KMS-11 (cell line): ENCODE results near the gene FANCD2.

Experiments
- H2AFZ ChIP-seq: fragments of 200-600 bp; sonication (generic); 2 replicates; pipeline ENCODE4 v1.6.1; 2016; ENCODE audit warnings: antibody characterized with exemption, mixed run types, low read depth
- H3K27ac ChIP-seq: fragments of 200-600 bp; sonication (generic); 2 replicates; pipeline ENCODE4 v1.6.1; 2016; ENCODE audit warnings: mild to moderate bottlenecking, mixed run types
- H3K27me3 ChIP-seq: fragments of 200-600 bp; sonication (generic); 2 replicates; pipeline ENCODE4 v1.6.1; 2017; ENCODE audit warnings: mild to moderate bottlenecking, low read depth, mixed run types, moderate library complexity; ENCODE audit not compliant: insufficient read depth
- H3K36me3 ChIP-seq: fragments of 200-600 bp; sonication (generic); 2 replicates; pipeline ENCODE4 v1.6.1; 2017; ENCODE audit warnings: mild to moderate bottlenecking, mixed run types; ENCODE audit not compliant: insufficient read depth
- H3K4me1 ChIP-seq: fragments of 200-600 bp; sonication (generic); 2 replicates; pipeline ENCODE4 v1.6.1; 2016; ENCODE audit warnings: mild to moderate bottlenecking, low read depth, mixed run types; ENCODE audit not compliant: poor library complexity, severe bottlenecking
- H3K4me2 ChIP-seq: fragments of 200-600 bp; sonication (generic); 2 replicates; pipeline ENCODE4 v1.7.0; 2016; ENCODE audit warnings: mild to moderate bottlenecking, mixed run types
- H3K4me3 ChIP-seq: fragments of 200-600 bp; sonication (generic); IDR thresholded peaks from 2 replicates; pipeline ENCODE4 v1.6.1; 2017; ENCODE audit warnings: low read depth, low read length, mixed read lengths; ENCODE audit not compliant: insufficient read depth
- H3K79me2 ChIP-seq: fragments of 200-600 bp; sonication (generic); 2 replicates; pipeline ENCODE4 v1.6.1; 2016; ENCODE audit warnings: low read depth, mixed run types; ENCODE audit not compliant: insufficient read depth
- H3K9ac ChIP-seq: fragments of 200-600 bp; sonication (generic); 2 replicates; pipeline ENCODE4 v1.6.1; 2016; ENCODE audit warnings: mild to moderate bottlenecking, mixed run types
- H4K20me1 ChIP-seq: fragments of 200-600 bp; sonication (generic); 2 replicates; pipeline ENCODE4 v1.6.1; 2016; ENCODE audit warnings: mild to moderate bottlenecking, mixed run types; ENCODE audit not compliant: insufficient read depth
- TF ChIP-seq, protein P1 (sequence below): fragments of 200-600 bp; sonication (generic); conservative IDR thresholded peaks from 2 replicates; pipeline ENCODE4 v1.6.1; 2017; ENCODE audit warnings: low read depth, mild to moderate bottlenecking, antibody characterized with exemption, low read length, moderate library complexity, mixed read lengths

Gene FANCD2

GRCh38 chr3:9986230-9986725, 40.0 kb upstream of the FANCD2 start:
- H4K20me1 ChIP-seq: no peaks in the 10 kb centered on the region
- peak overlapping the region; percentile 72; the same call in 1 of the 2 replicates for H3K9ac ChIP-seq
- H3K27me3 ChIP-seq: no peaks in the 10 kb centered on the region
- peaks cover 12% of the 10 kb centered on the region for H3K4me1 ChIP-seq
- H3K79me2 ChIP-seq: peaks cover 29% of the 10 kb centered on the region
- H3K4me3 ChIP-seq: peak overlapping the region; percentile 43
- peak overlapping the region; percentile 52 for H2AFZ ChIP-seq
- TF ChIP-seq, protein P1, sequence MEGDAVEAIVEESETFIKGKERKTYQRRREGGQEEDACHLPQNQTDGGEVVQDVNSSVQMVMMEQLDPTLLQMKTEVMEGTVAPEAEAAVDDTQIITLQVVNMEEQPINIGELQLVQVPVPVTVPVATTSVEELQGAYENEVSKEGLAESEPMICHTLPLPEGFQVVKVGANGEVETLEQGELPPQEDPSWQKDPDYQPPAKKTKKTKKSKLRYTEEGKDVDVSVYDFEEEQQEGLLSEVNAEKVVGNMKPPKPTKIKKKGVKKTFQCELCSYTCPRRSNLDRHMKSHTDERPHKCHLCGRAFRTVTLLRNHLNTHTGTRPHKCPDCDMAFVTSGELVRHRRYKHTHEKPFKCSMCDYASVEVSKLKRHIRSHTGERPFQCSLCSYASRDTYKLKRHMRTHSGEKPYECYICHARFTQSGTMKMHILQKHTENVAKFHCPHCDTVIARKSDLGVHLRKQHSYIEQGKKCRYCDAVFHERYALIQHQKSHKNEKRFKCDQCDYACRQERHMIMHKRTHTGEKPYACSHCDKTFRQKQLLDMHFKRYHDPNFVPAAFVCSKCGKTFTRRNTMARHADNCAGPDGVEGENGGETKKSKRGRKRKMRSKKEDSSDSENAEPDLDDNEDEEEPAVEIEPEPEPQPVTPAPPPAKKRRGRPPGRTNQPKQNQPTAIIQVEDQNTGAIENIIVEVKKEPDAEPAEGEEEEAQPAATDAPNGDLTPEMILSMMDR: no peak
- no peaks in the 10 kb centered on the region for H3K36me3 ChIP-seq
- peak overlapping the region; percentile 55; the same call in 1 of the 2 replicates for H3K27ac ChIP-seq
- H3K4me2 ChIP-seq: peak overlapping the region; percentile 64

DNA sequence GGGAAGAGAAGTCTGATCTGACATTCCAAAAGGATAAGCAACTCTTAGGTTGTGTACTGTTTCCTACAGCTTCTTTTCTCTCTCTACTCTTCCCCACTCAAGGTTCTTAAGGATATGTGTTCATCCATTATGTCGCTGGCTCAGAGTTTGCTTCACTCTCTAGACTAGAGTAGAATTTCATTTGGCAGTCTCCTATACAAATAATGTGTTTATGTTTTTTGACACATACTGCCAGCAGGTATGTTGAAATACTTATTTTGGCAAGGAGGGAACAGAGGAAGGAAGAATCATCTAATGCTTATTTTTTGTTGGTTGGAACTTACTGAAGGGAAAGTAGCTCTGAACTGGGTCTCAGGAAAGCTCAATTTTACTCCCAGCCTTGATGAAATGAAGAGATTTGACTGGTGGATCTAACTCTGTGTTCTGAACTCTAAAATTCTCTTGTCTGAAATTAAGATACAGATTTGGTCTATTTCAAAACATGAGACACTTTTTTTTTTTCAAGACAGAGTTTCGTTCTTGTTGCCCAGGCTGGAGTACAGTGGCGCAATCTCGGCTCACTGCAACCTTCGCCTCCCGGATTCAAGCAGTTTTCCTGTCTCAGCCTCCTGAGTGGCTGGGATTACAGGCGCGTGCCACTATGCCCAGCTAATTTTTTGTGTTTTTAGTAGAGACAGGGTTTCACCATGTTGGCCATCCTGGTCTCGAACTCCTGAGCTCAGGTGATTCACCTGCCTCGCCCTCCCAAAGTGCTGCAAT, 32.0 kb upstream of the FANCD2 start:
- Histone ChIP-seq H3K79me2 (peaks cover 8% of the 10 kb centered on the region; the same call in 1 of the 2 replicates), H3K27ac (no peak overlapping the region), H3K4me2 (no peak overlapping the region), H3K36me3 (no peaks in the 10 kb centered on the region), H4K20me1 (no peaks in the 10 kb centered on the region), H3K4me3 (no peak overlapping the region), H3K9ac (no peak overlapping the region), H3K4me1 (no peaks in the 10 kb centered on the region), H2AFZ (no peak overlapping the region), H3K27me3 (no peaks in the 10 kb centered on the region)
- TF ChIP-seq, protein P1: no peak

DNA sequence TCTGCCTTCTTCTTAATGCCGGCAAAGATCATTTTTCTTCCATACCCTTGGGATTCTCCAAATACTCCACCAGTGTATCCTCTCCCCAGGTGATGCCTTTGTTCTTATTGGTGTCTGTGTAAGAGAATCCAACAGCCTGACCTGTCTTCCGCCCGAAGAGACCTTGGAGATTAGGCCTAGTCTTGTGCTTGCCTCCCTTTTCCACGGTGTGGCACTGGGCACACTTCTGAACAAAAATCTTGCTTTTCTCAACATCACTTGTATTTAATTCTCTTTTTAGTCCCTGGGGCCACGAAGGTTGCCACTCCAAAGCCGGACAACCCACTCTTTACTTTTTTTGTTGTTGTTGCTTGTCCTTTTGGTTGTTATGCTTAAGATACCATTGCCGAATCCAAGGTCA, 25.6 kb upstream of the FANCD2 start:
- Histone ChIP-seq H4K20me1 (no peaks in the 10 kb centered on the region), H3K27ac (no peak overlapping the region), H3K79me2 (no peaks in the 10 kb centered on the region), H3K4me2 (no peak overlapping the region), H3K27me3 (no peaks in the 10 kb centered on the region), H3K4me3 (no peak overlapping the region), H2AFZ (no peak overlapping the region), H3K36me3 (no peaks in the 10 kb centered on the region), H3K9ac (no peak overlapping the region), H3K4me1 (no peaks in the 10 kb centered on the region)
- TF ChIP-seq, protein P1: no peak

DNA sequence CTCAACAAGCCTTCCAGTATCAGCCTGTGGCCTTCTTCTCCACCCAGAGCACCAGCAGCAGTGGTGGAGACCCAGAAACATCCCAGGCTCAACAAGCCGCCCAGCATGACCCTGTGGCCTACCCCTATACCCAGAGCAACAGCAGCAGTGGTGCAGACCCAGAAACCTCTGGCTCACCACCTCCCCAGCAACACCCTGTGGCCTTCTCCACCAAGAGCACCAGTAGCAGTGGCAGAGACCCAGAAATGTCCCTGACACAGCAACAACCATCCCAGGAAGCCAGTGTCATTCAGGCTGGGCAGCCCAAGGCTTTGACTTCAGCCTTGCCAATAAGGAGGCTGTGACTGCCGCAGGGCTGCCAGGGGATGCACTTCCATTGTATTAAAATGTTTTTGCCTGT, 23.3 kb upstream of the FANCD2 start:
- Histone ChIP-seq H3K36me3 (no peaks in the 10 kb centered on the region), H3K27me3 (no peaks in the 10 kb centered on the region), H3K27ac (no peak overlapping the region), H3K4me2 (no peak overlapping the region), H3K9ac (no peak overlapping the region), H3K79me2 (no peaks in the 10 kb centered on the region), H4K20me1 (no peaks in the 10 kb centered on the region), H3K4me1 (no peaks in the 10 kb centered on the region), H3K4me3 (no peak overlapping the region), H2AFZ (no peak overlapping the region)
- TF ChIP-seq, protein P1: no peak
